ENCODE measurements around the gene MDFIC2. TPM values are rescaled to one million over a fixed set of nuclear protein-coding genes. Genes with fewer than 3 reads are reported as not detected.

MDFIC2 gene
- total and polyA plus RNA-seq, 2 experiments from 2014 or later = not detected

DNA sequence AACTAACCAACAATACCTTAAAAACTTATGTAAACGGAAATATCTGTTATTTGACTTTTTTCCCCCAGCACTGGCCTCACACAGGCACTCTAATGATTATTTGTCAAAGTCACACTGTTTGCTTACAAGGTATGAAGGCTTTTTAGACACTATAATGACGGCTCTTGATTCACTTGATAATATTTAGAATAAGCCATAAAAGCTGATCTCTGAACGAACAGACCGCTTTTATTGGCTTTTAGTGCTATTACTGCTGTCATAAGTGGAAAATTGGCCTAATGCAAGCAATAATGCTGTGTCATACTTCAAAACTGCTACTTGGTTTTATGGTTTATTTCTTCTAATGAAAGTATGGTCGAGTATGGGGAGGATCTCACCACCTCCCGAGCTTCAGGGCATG is 35.1 kb downstream of the MDFIC2 start (continued):
- TF ChIP-seq, protein P1, sequence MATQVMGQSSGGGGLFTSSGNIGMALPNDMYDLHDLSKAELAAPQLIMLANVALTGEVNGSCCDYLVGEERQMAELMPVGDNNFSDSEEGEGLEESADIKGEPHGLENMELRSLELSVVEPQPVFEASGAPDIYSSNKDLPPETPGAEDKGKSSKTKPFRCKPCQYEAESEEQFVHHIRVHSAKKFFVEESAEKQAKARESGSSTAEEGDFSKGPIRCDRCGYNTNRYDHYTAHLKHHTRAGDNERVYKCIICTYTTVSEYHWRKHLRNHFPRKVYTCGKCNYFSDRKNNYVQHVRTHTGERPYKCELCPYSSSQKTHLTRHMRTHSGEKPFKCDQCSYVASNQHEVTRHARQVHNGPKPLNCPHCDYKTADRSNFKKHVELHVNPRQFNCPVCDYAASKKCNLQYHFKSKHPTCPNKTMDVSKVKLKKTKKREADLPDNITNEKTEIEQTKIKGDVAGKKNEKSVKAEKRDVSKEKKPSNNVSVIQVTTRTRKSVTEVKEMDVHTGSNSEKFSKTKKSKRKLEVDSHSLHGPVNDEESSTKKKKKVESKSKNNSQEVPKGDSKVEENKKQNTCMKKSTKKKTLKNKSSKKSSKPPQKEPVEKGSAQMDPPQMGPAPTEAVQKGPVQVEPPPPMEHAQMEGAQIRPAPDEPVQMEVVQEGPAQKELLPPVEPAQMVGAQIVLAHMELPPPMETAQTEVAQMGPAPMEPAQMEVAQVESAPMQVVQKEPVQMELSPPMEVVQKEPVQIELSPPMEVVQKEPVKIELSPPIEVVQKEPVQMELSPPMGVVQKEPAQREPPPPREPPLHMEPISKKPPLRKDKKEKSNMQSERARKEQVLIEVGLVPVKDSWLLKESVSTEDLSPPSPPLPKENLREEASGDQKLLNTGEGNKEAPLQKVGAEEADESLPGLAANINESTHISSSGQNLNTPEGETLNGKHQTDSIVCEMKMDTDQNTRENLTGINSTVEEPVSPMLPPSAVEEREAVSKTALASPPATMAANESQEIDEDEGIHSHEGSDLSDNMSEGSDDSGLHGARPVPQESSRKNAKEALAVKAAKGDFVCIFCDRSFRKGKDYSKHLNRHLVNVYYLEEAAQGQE (IDR thresholded peaks at IDR 0.05; ENCODE audit: unreplicated experiment) = no peak
- TF ChIP-seq STAT1 (IDR thresholded peaks at IDR 0.05; ENCODE audit: unreplicated experiment) (no peak), EZH2phosphoT487 (IDR thresholded peaks at IDR 0.05; ENCODE audit: unreplicated experiment) (no peak), EZH2 (IDR thresholded peaks at IDR 0.05; ENCODE audit: low read depth, unreplicated experiment) (no peak), CTCF (conservative IDR thresholded peaks at IDR 0.05; ENCODE audit: low read depth in 2 of 2) (no peak)
- TF ChIP-seq, protein P2, sequence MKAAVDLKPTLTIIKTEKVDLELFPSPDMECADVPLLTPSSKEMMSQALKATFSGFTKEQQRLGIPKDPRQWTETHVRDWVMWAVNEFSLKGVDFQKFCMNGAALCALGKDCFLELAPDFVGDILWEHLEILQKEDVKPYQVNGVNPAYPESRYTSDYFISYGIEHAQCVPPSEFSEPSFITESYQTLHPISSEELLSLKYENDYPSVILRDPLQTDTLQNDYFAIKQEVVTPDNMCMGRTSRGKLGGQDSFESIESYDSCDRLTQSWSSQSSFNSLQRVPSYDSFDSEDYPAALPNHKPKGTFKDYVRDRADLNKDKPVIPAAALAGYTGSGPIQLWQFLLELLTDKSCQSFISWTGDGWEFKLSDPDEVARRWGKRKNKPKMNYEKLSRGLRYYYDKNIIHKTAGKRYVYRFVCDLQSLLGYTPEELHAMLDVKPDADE (IDR thresholded peaks at IDR 0.05) = no peak

- Mint-ChIP-seq H3K27ac (no peak overlapping the region), H3K9me3 (no peaks in the 10 kb centered on the region), H3K4me1 (peaks cover 11% of the 10 kb centered on the region), H3K27me3 (ENCODE audit: insufficient read depth, low read depth, poor library complexity) (peaks cover 2% of the 10 kb centered on the region), H3K4me3 (no peak overlapping the region), H3K36me3 (ENCODE audit: low read depth) (no peaks in the 10 kb centered on the region)
- H2AFZ ChIP-seq = no peak overlapping the region
- peaks cover 9% of the 10 kb centered on the region; the same call in 1 of the 2 replicates for H3K9me2 ChIP-seq (ENCODE audit: insufficient read depth)
- no peak overlapping the region for H3K4me2 ChIP-seq
- H3K36me3 ChIP-seq (ENCODE audit: insufficient read depth) = no peaks in the 10 kb centered on the region
- peaks cover 6% of the 10 kb centered on the region; the same call in 1 of the 2 replicates for H3K4me1 ChIP-seq (ENCODE audit: insufficient read depth)
- H3K27ac ChIP-seq (ENCODE audit: low read depth) = no peak overlapping the region
- DNase-seq (ENCODE audit: low spot score) (no peak), ATAC-seq (no peak)
- H3K4me3 ChIP-seq = no peak overlapping the region
- no peaks in the 10 kb centered on the region for H3K27me3 ChIP-seq (ENCODE audit: insufficient read depth)
- H3K79me2 ChIP-seq (replicated peaks; ENCODE audit: insufficient read depth) = no peaks in the 10 kb centered on the region
- no peak for TF ChIP-seq STAT1 (IDR thresholded peaks at IDR 0.05; ENCODE audit: unreplicated experiment)
- no peak for TF ChIP-seq JUNB (IDR thresholded peaks at IDR 0.05; ENCODE audit: unreplicated experiment)
- no peak for TF ChIP-seq CTCF (conservative IDR thresholded peaks at IDR 0.05; ENCODE audit: low read depth in 2 of 2)
- TF ChIP-seq EZH2 (IDR thresholded peaks at IDR 0.05; ENCODE audit: low read depth, unreplicated experiment) = no peak
- no peak for TF ChIP-seq ZNF331 (CRISPR knock-in tag; IDR thresholded peaks at IDR 0.05; ENCODE audit: low read depth)
- H4K20me1 ChIP-seq (replicated peaks; ENCODE audit: insufficient read depth) = no peaks in the 10 kb centered on the region
- no peaks in the 10 kb centered on the region for H3F3A ChIP-seq (replicated peaks; ENCODE audit: low read depth)
Observed at GRCh38 chr3:70276901-70277300, 35.5 kb downstream of the MDFIC2 start.
